Astrocyte of the spinal cord (primary cell): ENCODE measurements around the gene TMEM252.

Experiments used
- DNase-seq: peaks from one replicate; pipeline ENCODE4 v3.0.0; 2011; ENCODE audit warnings: low read depth, low spot score
- H3K4me3 ChIP-seq: 2 replicates; pipeline ENCODE4 v1.5.1; 2011; ENCODE audit warnings: low read depth, mild to moderate bottlenecking, low read length, moderate library complexity
- in situ Hi-C: cut with HindIII; loops from 2 replicates; pipeline ENCODE4 v1.10.0; 2017; ENCODE audit warnings: low sequenced_read_pairs
- TF ChIP-seq, protein P1 (sequence below): IDR thresholded peaks from 2 replicates; pipeline ENCODE4 v1.5.1; 2012; ENCODE audit warnings: low read depth, mild to moderate bottlenecking, low read length, inconsistent platforms

Gene TMEM252

DNA sequence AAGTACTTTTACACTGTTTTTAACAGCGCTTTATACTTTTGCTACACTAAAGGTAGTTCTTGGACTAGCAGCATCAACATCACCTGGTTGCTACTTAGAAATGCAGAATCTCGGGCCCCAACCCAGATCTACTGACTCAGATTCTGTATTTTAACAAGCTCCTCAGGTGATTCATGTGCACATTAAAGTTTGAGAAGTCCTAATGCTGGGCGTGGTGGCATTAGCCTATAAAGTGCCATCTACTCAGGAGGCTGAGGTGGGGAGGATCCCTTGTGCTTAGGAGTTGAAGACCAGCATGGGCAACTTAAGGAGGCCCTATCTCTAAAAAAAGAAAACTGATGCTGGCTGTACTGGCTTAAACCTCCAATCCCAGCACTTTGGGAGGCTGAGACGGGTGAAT lies 26.7 kb downstream of the TMEM252 start:
- TF ChIP-seq, protein P1, sequence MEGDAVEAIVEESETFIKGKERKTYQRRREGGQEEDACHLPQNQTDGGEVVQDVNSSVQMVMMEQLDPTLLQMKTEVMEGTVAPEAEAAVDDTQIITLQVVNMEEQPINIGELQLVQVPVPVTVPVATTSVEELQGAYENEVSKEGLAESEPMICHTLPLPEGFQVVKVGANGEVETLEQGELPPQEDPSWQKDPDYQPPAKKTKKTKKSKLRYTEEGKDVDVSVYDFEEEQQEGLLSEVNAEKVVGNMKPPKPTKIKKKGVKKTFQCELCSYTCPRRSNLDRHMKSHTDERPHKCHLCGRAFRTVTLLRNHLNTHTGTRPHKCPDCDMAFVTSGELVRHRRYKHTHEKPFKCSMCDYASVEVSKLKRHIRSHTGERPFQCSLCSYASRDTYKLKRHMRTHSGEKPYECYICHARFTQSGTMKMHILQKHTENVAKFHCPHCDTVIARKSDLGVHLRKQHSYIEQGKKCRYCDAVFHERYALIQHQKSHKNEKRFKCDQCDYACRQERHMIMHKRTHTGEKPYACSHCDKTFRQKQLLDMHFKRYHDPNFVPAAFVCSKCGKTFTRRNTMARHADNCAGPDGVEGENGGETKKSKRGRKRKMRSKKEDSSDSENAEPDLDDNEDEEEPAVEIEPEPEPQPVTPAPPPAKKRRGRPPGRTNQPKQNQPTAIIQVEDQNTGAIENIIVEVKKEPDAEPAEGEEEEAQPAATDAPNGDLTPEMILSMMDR = no peak
- in situ Hi-C loops = no loop called here
- DNase-seq = no peak
- no peak overlapping the region for H3K4me3 ChIP-seq

DNA sequence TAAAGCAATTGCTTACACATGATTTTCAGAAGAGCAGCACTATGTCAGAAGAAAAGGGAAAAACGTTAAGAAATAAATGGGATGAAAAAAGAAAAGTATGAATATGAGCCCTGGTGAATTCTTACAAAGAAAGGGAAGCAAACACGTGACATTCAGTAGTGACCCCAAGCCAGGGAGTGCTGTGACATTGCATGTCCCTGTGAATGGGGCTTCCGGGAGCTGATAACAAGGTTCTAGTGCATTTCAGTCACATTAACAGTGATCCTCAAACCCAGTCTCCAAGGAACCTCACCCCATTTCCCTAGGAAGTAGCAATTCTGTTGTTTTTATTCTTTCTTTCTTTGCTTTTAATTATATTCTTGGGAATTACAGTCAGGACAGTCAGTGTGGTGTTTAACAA lies 27.3 kb downstream of the TMEM252 start:
- TF ChIP-seq, protein P1 = no peak
- in situ Hi-C loops = no loop called here
- no peak for DNase-seq
- no peak overlapping the region for H3K4me3 ChIP-seq

DNA sequence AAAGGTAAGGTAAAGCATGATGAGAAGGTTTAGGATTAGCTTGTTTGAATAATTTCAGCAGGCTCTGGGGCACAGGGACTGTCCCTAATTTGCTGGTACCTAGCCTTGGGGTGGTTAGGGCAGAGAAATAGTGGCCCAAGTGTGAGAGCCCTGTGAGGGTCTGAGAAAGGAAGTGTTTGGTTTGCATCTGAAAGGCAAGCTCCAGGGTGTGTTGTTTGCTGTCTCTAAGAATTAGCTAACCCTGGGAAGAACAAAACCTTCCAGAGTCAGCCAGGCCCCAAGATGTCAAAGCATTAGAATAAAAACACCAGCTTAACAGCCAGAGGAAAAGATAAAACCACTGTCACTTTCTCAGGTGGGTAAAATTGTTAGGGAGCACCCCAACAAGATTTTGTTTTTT lies 31.0 kb downstream of the TMEM252 start:
- DNase-seq = no peak
- no peak overlapping the region for H3K4me3 ChIP-seq
- TF ChIP-seq, protein P1 = no peak
- in situ Hi-C loops = no loop called here

DNA sequence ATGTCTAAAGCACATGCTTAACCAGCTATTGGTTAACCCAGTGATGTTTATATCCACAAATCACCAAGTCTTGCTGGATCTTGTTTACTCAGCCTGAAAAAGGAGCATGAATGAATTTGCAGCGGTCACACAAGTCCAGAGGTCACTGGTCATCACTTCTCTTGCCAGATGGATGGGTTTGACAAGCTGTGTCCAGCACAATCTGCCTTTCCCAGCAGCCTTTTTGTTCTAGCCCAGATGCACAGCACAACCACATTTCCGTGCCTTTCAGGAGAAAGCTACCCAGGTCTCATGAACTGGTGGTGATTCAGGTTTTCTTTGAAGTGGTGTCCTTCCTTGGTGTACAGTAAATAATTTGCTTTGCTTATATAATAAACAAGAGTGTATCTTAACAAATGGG lies 32.1 kb downstream of the TMEM252 start:
- TF ChIP-seq, protein P1 = no peak
- no peak for DNase-seq
- H3K4me3 ChIP-seq = no peak overlapping the region
- in situ Hi-C loops = no loop called here

DNA sequence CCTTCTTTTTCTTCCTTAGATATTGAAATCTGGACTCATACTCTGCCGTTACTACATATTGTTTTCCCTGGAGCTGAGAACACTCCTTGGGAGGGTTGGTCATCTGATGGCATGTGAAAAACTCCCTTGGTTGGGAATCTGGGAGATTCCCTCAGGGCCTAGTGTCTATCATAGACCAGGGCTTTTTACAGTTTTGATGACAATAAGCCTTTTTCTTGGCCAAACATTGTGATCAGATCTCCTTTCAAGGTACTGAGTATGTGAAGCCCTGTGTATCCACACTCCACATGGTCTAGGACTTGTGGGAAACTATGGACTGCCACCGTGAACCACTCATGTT lies 32.9 kb downstream of the TMEM252 start:
- H3K4me3 ChIP-seq = no peak overlapping the region
- DNase-seq = no peak
- in situ Hi-C loops = no loop called here
- TF ChIP-seq, protein P1 = no peak

DNA sequence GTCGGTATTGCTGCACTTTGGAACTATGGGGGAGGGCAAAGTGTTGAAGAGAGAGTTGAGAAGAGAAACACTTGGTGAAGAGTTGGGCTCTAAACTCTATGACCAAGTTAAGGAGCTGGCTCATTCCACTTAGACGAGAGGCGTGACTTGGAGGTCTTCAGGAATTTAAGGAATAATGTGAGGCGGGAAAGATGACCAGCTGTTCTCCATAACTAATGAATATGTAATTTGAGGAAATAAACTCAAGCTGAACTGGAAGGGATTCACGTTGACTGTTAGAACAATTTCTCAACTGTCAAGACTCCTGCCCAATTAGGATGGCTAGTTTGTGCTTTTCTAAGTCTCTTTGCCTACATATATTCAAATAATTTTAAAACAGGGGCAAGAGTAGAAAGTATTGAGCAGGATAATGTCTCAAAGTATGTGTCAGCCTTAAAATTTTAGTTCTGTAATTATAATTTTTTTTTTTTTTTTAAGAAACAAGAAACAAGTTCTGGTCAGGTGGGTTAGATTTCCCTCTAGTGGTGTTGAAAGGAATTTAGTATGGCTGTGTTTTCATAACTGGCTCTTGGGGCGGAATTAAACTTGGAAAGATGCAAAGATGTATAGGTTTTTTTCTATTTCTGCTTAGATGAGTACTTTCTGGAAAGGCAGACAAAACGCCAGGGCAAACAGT lies 33.4 kb downstream of the TMEM252 start:
- in situ Hi-C loops = no loop called here
- TF ChIP-seq, protein P1 = peak; percentile 62
- H3K4me3 ChIP-seq = no peak overlapping the region
- peak; percentile 16 for DNase-seq
